GM08714 (cell line): ENCODE data around the gene CHID1.

Experiments used
- H3K4me3 ChIP-seq: fragments of 200-500 bp; sonication (Bioruptor generic); 2 replicates; pipeline ENCODE4 v1.5.1; 2014; ENCODE audit warnings: mild to moderate bottlenecking, low read length, inconsistent platforms
- ZNF274 ChIP-seq: IDR thresholded peaks from 2 replicates; pipeline ENCODE4 v1.6.1; 2012; ENCODE audit warnings: mild to moderate bottlenecking, low read depth, low read length

CHID1 gene

GRCh38 chr11:842370-843002 is 68.1 kb downstream of the CHID1 start, which contains the start of the genes POLR2L and TSPAN4:
Gene POLR2L (minus strand): TSS chr11:842529. CDS start chr11:842508, 21 bp downstream.
Gene TSPAN4 (plus strand): TSS chr11:842852. CDS start chr11:850305, 7,453 bp downstream.
- peak within 1 kb of the TSS; percentile 93 for H3K4me3 ChIP-seq
- no peak for TF ChIP-seq ZNF274

GRCh38 chr11:841981-842369 is 68.6 kb downstream of the CHID1 start:
- H3K4me3 ChIP-seq = peak overlapping the region; percentile 93
- TF ChIP-seq ZNF274 = no peak

- H3K4me3 ChIP-seq = no peak overlapping the region
- no peak for TF ChIP-seq ZNF274
These were observed 70.6 kb downstream of the CHID1 start for GRCh38 chr11:839875-840617.

GRCh38 chr11:839280-839623 is 71.4 kb downstream of the CHID1 start:
- H3K4me3 ChIP-seq = no peak overlapping the region
- TF ChIP-seq ZNF274 = no peak

GRCh38 chr11:838441-839279 is 72.0 kb downstream of the CHID1 start:
- no peak for TF ChIP-seq ZNF274
- no peak overlapping the region for H3K4me3 ChIP-seq

- no peak overlapping the region for H3K4me3 ChIP-seq
- no peak for TF ChIP-seq ZNF274
These were observed 72.7 kb downstream of the CHID1 start for GRCh38 chr11:837990-838307.

GRCh38 chr11:837189-837989 is 73.2 kb downstream of the CHID1 start:
- TF ChIP-seq ZNF274 = no peak
- H3K4me3 ChIP-seq = no peak overlapping the region

- H3K4me3 ChIP-seq = no peak overlapping the region
- TF ChIP-seq ZNF274 = no peak
These were observed 73.9 kb downstream of the CHID1 start for GRCh38 chr11:836700-837099.

GRCh38 chr11:836274-836673 is 74.3 kb downstream of the CHID1 start:
- no peak for TF ChIP-seq ZNF274
- no peak overlapping the region for H3K4me3 ChIP-seq

GRCh38 chr11:834371-835316 is 76.0 kb downstream of the CHID1 start:
- TF ChIP-seq ZNF274 = no peak
- no peak overlapping the region for H3K4me3 ChIP-seq

GRCh38 chr11:833849-834311 is 76.7 kb downstream of the CHID1 start:
- no peak overlapping the region for H3K4me3 ChIP-seq
- no peak for TF ChIP-seq ZNF274

GRCh38 chr11:833114-833791 is 77.4 kb downstream of the CHID1 start:
- no peak for TF ChIP-seq ZNF274
- peak overlapping the region; percentile 50; the same call in 1 of the 2 replicates for H3K4me3 ChIP-seq
